CD4-positive, alpha-beta T cell treated with Interleukin-1 beta for 1 hour (primary cell): Measurements from ENCODE around the gene ZNF598.
"Not testable (repeated sequence)": the region's sequence is repeated elsewhere in the genome, so short reads cannot be mapped to it uniquely, and the experiment has no call there.

Source experiments
- DNase-seq, 2 donors: peaks; one replicate each; pipeline ENCODE4 v3.0.0-alpha.2; 2020 to 2022

Gene ZNF598

DNA sequence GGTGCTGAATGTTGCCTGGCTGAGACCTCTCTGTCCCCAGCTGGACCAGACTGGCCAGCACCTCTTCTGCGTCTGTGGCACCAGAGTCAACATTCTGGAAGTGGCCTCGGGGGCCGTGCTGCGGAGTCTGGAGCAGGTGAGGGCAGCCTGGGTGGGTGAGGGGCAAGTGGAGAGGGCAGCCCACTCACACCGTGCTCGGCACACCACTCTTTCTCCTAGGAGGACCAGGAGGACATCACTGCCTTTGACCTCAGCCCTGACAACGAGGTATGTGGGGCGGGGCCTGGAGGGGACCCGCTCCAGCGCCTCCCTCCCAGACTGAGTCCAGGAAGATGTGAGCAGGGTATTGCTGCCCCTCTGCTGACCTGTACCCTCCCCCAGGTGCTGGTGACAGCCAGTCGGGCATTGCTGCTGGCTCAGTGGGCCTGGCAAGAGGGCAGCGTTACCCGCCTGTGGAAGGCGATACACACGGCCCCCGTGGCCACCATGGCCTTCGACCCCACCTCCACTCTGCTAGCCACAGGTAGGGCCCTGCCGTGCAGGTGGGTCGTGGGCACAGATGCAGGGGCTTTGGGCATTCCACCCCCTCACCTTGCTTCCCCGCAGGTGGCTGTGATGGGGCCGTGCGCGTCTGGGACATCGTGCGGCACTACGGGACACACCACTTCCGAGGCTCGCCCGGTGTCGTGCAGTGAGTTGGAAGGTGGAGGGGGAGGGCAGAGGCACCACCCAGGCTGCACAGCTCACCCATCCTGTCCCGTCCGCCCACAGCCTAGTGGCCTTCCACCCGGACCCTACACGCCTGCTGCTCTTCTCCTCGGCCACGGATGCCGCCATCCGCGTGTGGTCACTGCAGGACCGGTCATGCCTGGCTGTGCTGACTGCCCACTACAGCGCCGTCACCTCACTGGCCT is 35.2 kb downstream of the ZNF598 start:
- no peak for DNase-seq

DNA sequence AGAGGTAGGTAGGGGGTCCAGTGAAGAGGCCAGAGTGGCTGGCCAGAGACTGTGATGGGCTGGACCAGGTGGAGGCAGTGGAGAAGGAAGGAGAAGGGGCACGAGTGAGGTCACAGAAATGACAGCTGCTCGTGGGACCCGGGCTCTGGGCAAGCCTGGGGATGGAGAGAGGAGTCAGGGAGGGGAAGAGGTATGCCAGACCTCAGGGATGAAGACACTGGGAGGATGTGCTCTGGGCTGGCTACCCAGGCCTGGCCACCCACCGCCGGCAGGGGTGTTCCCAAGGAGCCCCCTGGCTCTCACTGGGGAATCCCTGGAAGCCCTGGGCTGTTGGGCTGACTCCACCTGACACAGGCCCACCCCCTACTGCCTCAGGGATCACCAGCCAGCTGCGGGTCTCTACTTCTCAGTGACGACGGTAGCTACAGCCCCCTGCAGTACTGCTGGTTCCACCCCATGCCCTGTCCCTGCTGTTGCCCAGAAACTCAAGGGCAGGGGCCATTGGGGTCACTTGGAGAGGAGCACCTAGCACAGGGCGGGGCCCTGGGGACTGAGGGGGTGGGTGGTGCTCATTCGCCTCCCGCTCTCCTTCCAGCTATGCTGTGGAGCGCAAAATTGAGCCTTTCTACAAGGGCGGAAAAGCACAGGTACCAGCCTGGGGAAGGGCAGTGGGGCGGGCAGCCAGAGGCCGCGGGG is 36.0 kb downstream of the ZNF598 start:
- DNase-seq: no peak

DNA sequence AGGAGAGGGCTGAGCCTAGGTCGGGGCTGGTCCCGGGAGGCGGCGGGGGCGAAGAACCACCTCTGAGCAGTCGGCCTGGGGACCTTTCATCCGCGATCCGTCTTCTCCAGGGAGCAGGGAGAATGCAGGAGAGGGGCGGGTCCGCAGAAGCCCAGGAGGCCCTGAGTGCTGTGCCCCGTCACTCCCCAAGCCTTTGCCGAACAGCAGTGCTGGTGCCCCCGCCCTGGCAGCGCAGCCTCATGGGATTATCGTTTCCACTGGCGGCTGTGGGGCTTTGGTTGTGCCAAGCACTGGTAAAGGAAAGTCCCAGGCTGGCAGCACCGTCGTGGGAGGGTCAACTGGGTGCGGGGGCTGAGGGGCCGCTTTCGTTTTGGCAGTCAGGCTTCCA is 37.1 kb downstream of the ZNF598 start:
- DNase-seq: no peak

DNA sequence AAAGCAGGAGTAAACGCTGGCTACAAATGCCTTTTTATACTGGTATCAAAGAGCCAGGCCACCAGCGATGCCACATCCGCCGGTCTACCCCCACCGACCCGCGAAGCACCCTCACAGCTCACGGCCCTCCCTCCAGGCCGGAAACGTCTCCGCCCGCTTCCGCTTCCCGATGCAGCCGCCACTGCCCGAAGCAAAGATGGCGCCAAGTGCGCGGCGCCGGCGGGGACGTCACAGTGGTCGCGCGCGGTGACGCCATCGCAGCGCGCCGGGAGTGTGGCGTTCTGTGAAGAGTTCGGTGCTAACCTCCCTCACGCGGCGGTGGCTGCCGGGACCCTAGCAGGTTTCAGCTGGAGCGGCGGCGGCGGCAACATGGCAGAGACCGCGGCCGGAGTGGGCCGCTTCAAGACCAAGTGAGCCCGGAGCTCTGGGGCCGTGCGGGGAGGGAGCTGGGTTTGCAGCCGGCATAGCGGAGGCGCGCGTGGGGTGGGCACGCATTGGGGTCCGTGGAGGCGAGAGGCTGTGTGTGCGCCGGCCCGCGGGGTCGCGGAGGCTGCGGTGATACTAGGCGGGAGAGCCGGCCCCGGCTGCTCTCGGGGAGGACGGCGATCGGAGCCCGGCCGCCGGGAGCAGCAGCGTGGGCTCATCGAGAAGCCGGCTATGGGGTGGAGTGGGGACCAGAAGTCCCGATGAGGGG is 37.7 kb downstream of the ZNF598 start, which contains the start of gene TBL3:
Gene TBL3, plus strand, starts transcription at position 258 of the 694 bp plus-strand sequence. Its CDS starts 112 bp downstream, at position 370.
- peak; percentile 96 to 97 for DNase-seq

DNA sequence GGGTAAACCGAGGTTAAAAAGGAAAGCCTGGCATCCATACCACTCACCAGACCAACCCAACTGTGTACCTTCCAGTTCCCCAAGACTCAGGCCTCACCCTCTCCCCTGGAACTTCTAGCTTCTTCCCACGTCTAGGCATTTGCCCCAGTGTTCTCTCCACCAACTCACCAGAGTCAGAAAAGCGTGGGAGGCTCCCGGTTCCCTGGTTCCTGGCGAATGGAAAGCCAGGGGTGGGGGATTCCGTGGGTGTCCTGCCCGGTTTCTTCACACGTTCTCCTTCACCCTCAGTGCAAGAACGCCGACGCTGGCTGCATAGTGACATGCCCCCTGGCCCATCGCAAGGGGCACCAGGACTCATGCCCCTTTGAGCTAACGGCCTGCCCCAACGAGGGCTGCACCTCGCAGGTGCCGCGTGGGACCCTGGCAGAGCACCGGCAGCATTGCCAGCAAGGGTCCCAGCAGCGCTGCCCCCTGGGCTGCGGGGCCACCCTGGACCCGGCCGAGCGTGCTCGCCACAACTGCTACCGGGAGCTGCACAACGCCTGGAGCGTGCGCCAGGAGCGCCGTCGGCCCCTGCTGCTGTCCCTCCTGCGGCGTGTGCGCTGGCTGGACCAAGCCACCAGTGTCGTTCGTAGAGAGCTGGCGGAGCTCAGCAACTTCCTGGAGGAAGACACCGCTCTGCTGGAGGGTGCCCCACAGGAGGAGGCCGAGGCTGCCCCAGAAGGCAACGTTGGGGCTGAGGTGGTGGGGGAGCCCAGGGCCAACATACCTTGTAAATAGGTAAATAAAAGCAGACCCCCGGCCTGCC is 41.3 kb downstream of the ZNF598 start:
- DNase-seq: no peak

DNA sequence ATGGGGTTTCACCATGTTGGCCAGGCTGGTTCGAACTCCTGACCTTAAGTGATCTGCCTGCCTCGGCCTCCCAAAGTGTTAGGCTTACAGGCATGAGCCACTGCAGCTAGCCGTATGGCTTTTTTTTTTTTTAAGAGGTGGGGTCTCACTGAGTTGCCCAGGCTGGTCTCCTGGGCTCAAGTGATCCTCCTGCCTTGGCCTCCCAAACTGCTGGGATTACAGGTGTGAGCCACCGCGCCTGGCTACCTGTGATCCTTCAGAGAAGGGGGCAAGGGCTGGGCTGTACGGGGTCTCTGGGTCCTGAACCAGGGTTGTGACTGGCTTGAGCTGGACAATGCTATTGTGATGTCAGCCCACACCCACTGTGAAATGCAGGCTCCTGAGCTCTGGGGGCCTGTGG is 43.2 kb downstream of the ZNF598 start, which contains the start of gene RNF151:
Gene RNF151, plus strand, starts transcription at position 397 of the 400 bp plus-strand sequence. CDS start 26 bp downstream, outside the sequence.
- no peak for DNase-seq

DNA sequence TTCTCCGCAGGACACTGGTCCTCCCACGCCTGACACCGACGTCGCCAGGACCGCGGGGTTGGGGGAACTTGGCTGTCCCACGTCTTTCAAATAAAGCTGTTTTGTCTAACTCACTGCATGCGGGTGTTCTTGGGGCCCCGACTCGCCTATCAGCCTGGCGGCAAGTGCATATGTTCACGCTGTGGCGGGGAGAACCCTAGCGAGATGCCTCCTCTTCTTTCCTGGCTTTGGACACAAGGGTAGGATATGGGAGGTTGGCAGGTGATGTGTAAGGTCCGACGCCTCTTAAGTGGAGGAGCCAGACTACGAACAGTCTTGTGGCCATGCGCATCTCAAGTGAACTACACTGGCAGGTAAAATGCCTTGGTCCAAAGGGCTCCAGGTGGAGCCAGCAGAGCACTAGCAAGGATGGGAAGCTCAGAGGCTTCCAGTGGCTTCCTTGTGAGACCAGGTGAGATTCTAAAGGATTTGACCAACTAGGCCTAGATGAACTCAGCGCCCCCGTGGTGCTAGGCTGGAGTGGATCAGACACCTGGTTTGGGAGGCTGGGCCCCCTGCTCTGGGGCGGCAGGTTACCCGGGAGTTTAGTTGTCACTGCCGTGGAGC is 44.1 kb downstream of the ZNF598 start:
- DNase-seq: peak in 1 of 2 donors; percentile 27

DNA sequence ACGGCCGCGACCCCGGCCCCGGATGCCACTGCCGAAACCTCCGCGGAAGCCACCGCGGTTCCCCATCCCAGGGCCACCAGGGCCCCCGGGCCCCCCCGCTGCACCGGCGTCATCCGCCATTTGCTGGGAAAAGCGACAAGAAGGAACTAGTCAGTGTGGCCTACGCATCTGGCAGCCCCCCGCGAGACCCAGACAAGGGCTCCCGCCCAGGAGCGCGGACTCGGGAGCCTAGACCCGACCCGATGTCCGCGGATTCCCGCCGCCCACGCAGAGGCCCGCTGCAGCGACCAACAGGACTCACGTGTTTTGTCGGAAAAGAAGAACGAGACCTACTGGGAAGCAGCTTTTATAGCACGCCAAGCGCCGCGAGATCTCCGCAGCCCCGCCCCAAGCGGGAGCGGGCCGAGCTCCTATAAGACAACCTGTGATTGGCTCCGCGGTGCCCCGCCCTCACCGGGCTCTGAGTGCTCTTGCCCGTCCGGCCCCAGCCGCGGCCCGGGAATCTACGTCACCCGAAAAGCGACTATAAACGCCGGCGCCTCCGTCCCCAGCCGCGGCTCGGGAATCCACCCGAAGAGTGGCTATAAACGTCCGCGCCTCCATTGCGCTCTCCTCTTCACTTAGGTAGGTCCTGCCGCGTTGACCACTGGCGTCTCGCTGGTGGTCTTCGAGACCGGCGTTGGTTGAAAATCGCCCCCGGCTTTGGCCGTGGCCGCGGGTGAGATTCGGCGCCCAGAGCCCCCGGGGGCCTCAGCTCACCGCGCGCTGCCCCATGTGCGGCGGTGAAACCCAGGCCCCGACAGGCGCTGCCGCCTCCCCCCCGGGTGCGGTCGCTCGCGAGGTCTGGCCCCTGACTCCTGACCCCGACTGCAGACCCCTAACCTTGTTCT is 44.9 kb downstream of the ZNF598 start, which contains the start of gene RPS2:
Gene RPS2, minus strand, starts transcription at position 321 of the 890 bp plus-strand sequence. Its CDS starts 201 bp downstream, at position 120.
- peak; percentile 99 to 100 for DNase-seq

DNA sequence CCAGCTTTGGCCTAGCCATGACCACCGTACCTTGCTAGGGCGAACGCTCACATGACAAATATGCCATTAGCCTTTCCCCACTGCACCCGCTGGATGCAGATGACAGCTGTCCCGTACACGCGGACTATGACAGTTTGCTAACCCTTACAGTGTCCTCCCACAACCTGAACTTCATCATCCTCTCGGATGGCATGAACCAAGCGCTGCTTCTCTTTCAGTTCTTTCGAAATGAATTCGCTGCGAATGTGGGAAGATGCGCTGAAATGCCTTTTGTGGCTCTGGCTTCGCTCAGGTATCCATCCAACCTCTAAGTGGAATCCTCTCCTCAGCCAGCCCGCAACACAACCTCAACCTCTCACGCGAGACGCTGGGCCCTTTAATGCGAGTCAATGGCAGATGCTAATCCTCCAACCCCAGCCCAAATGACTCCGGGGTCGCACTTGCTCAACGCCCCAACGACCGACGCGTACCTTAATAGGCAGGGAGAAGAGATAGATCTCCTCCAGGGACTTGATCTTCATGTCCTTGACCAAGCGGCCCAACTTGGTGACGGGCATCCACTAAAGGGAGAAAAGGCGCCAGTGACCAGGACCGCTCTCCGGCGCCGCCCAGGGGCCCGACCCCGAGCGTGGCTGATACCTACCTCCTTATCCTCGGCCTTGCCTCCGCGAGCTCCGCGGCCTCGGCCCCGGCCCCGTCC is 45.7 kb downstream of the ZNF598 start:
- DNase-seq: peak; percentile 31 to 49

DNA sequence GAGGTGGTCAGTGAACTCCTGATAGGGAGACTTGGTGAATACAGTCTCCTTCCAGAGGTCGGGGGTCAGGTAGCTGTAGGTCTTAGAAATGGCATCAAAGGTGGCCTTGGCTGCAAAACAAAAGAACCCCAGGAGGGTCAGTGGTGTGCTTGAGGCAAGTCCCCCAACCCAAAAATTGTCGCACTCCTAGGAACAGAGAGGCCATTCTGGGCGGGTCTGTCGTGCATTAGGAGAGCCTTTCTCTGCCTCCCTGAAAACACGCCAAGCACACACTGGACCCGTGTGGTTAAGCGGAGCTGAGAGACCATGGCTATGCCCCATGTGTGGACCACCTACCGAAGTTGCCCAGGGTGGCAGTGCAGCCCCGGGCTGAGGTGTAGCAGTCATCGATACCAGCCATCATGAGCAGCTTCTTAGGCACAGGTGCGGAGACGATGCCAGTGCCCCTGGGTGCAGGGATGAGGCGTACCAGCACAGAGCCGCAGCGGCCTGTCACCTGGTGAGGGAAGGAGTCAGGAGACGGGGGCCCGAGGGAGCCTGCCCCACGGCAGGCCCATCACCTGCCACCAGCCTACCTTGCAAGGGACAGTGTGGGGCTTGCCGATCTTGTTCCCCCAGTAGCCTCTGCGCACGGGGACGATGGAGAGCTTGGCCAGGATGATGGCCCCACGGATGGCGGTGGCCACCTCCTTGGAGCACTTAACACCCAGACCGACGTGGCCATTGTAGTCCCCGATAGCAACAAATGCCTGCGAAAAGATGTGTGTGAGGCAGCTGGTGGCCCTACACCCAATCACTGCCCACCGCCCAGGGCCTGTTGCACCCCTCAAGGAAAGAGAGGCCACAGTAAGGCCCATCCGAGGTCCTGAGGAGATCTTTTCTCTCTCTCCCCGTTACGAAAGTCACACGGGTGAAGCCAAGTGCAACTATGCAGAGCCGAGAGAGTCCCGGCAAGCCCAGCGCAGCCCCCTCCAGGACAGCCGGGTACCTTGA is 47.2 kb downstream of the ZNF598 start:
- DNase-seq: not testable (repeated sequence)

DNA sequence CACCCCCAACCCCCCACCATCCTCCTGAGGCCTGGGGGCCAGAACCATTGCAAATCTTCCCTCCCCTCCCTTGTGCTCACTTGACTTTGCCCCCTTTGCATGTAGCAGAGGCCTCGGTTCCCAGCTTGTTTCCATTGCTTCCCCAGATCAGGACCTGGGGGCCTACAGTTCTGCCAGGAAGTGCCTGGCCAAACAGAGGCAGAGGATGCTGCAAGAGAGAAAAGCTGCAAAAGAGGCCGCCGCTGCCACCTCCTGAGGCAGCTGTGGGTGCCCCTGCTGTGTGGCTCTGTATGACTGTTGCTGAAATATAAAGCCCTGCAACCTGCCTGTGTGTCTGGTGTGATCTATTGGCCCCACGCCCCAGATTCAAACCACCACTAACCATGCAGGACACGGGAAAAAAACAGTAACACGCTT is 48.0 kb downstream of the ZNF598 start:
- DNase-seq: no peak

DNA sequence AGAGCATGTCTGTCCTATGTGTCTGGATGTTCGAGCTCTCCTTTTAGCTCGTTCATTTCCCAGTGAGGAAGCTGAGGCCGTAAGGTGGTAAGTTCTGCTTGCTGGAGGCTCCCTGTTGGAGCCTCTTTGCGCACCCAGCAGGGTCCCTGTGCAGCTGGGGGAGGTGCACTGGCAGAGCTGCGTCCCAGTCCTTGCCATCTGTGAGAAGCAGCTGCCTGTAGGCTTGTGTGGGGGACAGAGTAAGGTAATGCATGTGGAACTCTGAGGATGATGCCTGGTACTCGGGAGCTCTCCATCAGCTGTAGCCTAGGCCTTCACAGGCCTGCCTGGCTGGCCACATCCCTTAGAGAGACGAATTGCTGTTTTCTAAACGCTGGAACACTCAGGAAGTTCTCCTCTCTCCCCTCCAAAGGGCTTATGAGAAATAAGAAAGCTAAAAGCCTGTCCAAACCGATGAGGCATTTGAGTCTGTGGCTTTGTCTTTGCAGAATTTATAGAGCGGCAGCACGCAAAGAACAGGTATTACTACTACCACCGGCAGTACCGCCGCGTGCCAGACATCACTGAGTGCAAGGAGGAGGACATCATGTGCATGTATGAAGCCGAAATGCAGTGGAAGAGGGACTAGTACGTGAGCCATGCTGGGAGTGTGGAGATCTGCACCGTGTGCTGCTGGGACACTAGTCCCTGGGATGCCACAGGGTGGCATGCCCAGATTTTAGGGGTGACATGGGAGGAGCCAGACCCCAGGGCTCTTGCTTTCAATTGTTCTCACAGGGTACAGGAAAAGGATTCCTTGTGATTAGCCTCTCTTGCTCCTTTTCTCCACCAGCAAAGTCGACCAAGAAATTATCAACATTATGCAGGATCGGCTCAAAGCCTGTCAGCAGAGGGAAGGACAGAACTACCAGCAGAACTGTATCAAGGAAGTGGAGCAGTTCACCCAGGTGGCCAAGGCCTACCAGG is 48.7 kb downstream of the ZNF598 start:
- DNase-seq: peak in 1 of 2 donors; percentile 43

DNA sequence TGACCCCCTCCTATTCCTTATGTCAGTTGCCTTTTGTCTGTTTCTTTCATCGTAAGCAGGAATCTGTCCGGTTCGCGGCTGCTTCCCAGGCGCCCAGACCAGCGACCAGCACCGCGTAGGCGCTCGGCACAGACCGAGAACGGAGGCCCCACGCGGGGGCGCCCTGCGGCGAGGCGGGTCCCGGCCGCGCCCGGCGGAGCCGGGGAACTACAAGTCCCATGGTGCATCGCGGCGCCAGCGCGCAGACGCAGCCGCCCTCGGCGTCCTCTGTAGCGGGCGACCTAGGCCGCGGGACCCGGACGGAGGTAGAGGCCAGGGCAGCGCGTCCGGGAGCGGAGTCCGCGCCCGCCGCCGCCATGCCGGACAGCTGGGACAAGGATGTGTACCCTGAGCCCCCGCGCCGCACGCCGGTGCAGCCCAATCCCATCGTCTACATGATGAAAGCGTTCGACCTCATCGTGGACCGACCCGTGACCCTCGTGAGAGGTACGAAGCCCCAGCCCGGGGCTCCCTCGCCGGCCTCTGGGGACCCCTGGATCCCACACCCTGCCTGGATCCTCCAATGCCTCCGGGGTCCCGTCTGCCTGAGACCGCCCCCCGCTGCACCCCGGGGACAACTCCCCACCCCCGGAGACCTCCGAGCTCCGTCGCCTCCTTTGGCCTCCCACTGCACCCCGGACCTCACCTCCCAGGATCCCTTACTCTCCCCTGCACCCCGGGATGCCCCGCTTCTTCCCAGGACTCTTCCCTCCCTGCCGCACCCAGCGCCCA is 50.2 kb downstream of the ZNF598 start, which contains the start of gene NDUFB10:
Gene NDUFB10, plus strand, starts transcription at position 270 of the 771 bp plus-strand sequence. Its CDS starts 87 bp downstream, at position 357.
- DNase-seq: peak; percentile 89 to 92

DNA sequence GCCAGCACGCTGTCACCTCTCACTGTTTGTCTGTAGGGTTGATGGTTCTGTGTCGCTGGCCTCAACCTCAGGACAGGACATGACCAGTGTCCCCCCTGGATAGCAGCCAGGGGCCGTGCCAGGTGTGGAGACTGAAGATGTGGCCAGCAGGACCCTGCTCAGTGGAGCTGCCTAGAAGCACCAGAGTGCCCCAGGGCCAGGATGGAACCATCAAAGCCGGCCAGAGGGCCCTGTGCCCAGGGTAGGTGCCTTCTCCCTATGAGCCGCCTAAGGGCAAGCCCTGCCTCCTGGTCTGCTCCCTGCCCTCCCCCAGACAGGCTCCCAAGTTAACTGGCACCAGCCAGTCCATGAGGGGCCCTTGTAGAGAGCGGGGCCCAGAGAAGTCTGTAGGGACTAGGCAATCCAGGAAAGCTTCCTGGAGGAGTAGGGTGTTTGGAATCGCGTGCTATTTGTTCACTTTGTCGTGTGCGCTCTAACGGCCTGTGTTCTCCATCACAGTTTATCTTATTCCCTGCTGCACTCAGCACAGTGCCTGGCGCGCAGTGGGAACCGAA is 50.8 kb downstream of the ZNF598 start:
- DNase-seq: no peak

DNA sequence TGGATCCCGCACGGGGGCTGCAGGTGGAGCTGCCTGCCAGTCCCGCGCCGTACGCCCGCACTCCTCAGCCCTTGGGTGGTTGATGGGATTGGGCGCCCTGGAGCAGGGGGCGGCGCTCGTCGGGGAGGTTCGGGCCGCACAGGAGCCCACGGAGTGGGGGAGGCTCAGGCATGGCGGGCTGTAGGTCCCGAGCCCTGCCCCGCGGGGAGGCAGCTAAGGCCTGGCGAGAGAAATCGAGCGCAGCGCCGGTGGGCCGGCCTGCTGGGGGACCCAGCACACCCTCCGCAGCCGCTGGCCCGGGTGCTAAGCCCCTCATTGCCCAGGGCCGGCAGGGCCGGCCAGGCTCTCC is 51.5 kb downstream of the ZNF598 start:
- DNase-seq: not testable (repeated sequence)
